ENCODE data around the gene PGA3.

DNA sequence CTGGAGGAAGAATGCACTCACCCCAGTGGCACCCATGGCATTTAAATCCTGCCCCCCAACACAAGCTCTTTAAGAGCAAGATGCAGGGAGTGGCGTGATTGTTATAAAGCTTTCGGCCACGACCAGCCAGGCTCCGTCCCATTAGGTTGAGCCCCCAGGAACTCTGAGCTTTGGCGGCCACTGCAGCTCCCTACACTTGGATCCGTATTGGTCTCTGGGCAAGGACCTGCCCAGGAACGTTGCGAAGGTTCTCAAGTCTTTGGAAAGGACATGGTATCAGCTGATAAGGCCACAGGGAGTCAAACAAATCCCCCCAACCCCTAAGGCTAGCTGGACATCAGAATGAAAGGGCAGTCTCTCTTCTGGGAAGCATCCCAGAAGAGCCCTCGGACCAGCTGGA is 32.7 kb upstream of the PGA3 start:
- TF ChIP-seq CTCF (IDR thresholded peaks at IDR 0.05) (no peak), ZFX (IDR thresholded peaks at IDR 0.05; ENCODE audit: borderline replicate concordance) (no peak)
